ENCODE measurements around the gene GPC3.

GPC3 gene

DNA sequence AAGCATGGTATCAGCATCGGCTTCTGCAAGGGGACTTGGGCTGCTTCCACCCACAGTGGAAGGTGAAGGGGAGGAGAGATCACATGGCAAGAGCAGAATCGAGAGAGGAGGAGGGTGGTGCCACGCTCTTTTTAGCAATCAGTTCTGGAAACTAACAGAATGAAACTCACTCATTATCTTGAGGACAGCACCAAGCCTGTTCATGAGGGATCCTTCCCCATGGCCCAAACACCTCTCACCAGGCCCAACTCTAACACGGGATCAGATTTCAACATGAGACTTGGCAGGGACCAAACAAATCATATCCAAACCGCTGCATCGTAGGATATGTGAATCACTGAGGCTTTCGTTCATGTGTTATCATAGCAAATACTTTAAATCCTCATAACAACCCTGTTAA lies 125.5 kb downstream of the GPC3 start:
- no peak for DNase-seq (ENCODE audit: low spot score)
- H3K27ac ChIP-seq (ENCODE audit: poor library complexity, severe bottlenecking): no peak overlapping the region
- H3K27me3 ChIP-seq (ENCODE audit: insufficient read depth, poor library complexity, severe bottlenecking): no peaks in the 10 kb centered on the region
- TF ChIP-seq, protein P1, sequence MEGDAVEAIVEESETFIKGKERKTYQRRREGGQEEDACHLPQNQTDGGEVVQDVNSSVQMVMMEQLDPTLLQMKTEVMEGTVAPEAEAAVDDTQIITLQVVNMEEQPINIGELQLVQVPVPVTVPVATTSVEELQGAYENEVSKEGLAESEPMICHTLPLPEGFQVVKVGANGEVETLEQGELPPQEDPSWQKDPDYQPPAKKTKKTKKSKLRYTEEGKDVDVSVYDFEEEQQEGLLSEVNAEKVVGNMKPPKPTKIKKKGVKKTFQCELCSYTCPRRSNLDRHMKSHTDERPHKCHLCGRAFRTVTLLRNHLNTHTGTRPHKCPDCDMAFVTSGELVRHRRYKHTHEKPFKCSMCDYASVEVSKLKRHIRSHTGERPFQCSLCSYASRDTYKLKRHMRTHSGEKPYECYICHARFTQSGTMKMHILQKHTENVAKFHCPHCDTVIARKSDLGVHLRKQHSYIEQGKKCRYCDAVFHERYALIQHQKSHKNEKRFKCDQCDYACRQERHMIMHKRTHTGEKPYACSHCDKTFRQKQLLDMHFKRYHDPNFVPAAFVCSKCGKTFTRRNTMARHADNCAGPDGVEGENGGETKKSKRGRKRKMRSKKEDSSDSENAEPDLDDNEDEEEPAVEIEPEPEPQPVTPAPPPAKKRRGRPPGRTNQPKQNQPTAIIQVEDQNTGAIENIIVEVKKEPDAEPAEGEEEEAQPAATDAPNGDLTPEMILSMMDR (IDR thresholded peaks at IDR 0.05; ENCODE audit: poor library complexity, severe bottlenecking): no peak
- no peak for ATAC-seq (ENCODE audit: low read depth)
- no peaks in the 10 kb centered on the region for H3K9me3 ChIP-seq (ENCODE audit: severe bottlenecking)
- no peaks in the 10 kb centered on the region for H3K4me1 ChIP-seq (ENCODE audit: insufficient read depth, poor library complexity, severe bottlenecking)
- H3K4me3 ChIP-seq (ENCODE audit: severe bottlenecking): no peak overlapping the region
- H3K36me3 ChIP-seq (ENCODE audit: low read depth): no peaks in the 10 kb centered on the region

DNA sequence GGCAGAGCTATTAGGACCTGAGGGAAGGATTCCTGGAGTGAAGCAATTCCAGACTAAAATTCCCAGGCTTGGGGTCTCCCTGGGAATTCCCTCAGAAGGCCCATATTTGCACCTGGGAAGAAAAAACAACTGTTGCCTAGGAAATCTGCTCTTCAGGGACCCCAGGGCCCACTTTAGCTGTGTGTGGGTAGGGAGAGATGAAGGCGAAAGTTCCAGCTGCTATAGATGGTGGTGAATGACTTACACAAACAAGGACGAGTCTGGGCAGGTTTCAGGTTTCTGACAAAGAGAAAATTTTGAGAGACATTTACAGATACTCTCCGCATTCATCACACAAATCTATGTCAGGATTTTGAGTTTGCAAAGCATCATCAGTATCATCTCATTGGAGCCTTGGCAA lies 126.1 kb downstream of the GPC3 start:
- H3K27me3 ChIP-seq (ENCODE audit: insufficient read depth, poor library complexity, severe bottlenecking): no peaks in the 10 kb centered on the region

DNA sequence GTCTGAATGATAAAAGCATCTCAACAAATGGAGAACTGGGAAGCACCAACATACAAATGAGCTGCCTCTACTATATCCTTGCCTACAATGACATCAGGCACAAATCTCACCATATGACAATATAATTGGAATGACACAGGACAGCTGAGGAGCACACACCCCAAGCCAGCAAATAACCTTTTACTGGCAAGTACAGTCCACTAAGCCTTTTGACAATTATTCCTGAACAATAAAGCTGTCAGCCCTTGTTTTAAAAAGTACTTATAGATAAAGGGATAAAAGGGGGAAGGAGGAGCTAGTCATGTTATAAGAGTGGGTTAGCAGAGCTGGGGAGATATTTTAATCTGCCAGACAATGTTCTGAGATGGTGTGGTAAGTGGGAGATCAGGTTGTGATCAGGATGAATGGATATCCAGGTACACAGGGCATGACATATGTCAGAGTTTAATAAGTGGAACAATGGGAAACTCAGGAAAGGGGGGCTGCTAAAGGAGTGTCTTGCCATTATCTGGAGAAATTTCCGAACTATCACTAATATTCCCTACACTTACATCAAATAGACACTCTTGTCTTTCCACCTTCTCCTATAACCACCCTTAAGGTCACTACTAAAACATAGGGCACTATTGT lies 127.6 kb downstream of the GPC3 start:
- Histone ChIP-seq H3K27ac (ENCODE audit: poor library complexity, severe bottlenecking) (no peak overlapping the region), H3K4me3 (ENCODE audit: severe bottlenecking) (no peak overlapping the region), H3K9me3 (ENCODE audit: severe bottlenecking) (no peaks in the 10 kb centered on the region), H3K27me3 (ENCODE audit: insufficient read depth, poor library complexity, severe bottlenecking) (no peaks in the 10 kb centered on the region), H3K36me3 (ENCODE audit: low read depth) (no peaks in the 10 kb centered on the region), H3K4me1 (ENCODE audit: insufficient read depth, poor library complexity, severe bottlenecking) (no peaks in the 10 kb centered on the region)
- ATAC-seq (ENCODE audit: low read depth) (no peak), DNase-seq (ENCODE audit: low spot score) (no peak)
- TF ChIP-seq, protein P1 (IDR thresholded peaks at IDR 0.05; ENCODE audit: poor library complexity, severe bottlenecking): no peak

More for the DNA sequence above, 126.1 kb downstream of the GPC3 start:
- H3K36me3 ChIP-seq (ENCODE audit: low read depth): no peaks in the 10 kb centered on the region
- H3K4me3 ChIP-seq (ENCODE audit: severe bottlenecking): no peak overlapping the region
- no peak overlapping the region for H3K27ac ChIP-seq (ENCODE audit: poor library complexity, severe bottlenecking)
- ATAC-seq (ENCODE audit: low read depth) (no peak; the same call in 2 of the 3 replicates), DNase-seq (ENCODE audit: low spot score) (no peak)
- TF ChIP-seq, protein P1 (IDR thresholded peaks at IDR 0.05; ENCODE audit: poor library complexity, severe bottlenecking): no peak
- no peaks in the 10 kb centered on the region for H3K9me3 ChIP-seq (ENCODE audit: severe bottlenecking)
- no peaks in the 10 kb centered on the region for H3K4me1 ChIP-seq (ENCODE audit: insufficient read depth, poor library complexity, severe bottlenecking)

DNA sequence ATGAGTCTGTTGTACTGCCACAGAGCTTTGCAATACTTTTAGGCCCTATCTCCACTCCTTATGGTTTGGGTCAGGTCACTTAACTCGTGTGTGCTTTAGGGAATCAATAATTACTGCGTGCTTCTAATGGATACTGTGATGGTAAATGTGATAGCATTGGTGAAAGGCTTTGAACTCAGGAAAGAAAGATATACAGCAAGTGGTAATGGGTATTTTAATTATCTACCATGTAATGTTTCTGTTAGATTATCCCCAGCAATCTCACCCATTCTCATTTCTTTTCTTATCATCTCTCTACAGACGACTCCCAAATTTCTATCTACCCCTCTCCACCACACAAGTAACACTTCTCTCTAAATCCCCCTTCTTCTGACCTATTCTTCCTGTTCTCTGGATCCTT lies 128.6 kb downstream of the GPC3 start:
- DNase-seq (ENCODE audit: low spot score) (no peak), ATAC-seq (ENCODE audit: low read depth) (no peak)
- H3K4me1 ChIP-seq (ENCODE audit: insufficient read depth, poor library complexity, severe bottlenecking): no peaks in the 10 kb centered on the region
- no peak overlapping the region for H3K4me3 ChIP-seq (ENCODE audit: severe bottlenecking)
- TF ChIP-seq, protein P1 (IDR thresholded peaks at IDR 0.05; ENCODE audit: poor library complexity, severe bottlenecking): no peak
- no peaks in the 10 kb centered on the region for H3K36me3 ChIP-seq (ENCODE audit: low read depth)
- H3K9me3 ChIP-seq (ENCODE audit: severe bottlenecking): no peaks in the 10 kb centered on the region
- H3K27ac ChIP-seq (ENCODE audit: poor library complexity, severe bottlenecking): no peak overlapping the region
- H3K27me3 ChIP-seq (ENCODE audit: insufficient read depth, poor library complexity, severe bottlenecking): no peaks in the 10 kb centered on the region

DNA sequence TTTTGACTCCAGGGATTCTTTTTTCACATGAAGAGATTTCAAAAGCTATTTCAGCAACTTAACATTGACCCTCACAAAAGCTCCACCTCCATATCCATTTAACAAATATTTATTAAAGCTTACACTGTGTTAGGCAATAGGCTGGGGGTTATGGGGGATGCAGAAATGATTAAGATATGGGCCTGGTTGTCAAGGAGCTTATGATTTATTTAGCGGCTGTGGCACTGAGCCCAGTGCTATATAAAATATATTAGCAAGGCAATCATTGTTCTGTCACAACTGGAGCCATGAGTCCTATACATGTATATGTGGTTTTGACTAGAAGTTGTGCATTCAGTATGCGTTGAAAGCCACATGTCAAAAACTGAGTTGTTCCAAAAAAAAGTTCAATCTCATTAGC lies 131.1 kb downstream of the GPC3 start:
- ATAC-seq (ENCODE audit: low read depth) (no peak), DNase-seq (ENCODE audit: low spot score) (no peak)
- Histone ChIP-seq H3K27ac (ENCODE audit: poor library complexity, severe bottlenecking) (no peak overlapping the region), H3K4me1 (ENCODE audit: insufficient read depth, poor library complexity, severe bottlenecking) (no peaks in the 10 kb centered on the region), H3K9me3 (ENCODE audit: severe bottlenecking) (no peaks in the 10 kb centered on the region), H3K4me3 (ENCODE audit: severe bottlenecking) (no peak overlapping the region), H3K36me3 (ENCODE audit: low read depth) (no peaks in the 10 kb centered on the region), H3K27me3 (ENCODE audit: insufficient read depth, poor library complexity, severe bottlenecking) (no peaks in the 10 kb centered on the region)
- TF ChIP-seq, protein P1 (IDR thresholded peaks at IDR 0.05; ENCODE audit: poor library complexity, severe bottlenecking): no peak
